Measurements from ENCODE around the gene NGLY1. TPM values are rescaled to one million over a fixed set of nuclear protein-coding genes. Genes with fewer than 3 reads are reported as not detected.

Gene NGLY1
- total and polyA plus RNA-seq, 2 of the 4 experiments (the other 2 are of a cell fraction), result 10.0 to 14.9 TPM

DNA sequence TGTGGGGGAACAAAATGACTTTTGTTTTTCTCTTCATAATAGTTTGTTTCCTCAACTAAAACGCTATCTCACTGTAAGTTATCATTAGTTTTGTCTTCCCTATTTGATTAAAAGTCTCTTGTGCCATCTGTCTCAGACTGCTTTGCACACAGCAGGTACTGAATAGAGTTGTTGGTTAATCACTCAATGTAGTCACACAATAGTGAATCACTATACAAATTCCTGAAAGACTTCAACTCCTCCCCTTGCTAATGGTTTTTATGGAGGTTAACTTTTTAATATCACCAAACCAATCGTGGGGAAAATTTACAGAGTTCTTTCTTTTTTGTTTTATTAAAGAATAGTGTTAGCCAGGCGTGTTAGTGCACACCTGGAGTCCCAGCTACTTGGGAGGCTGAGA, 2.6 kb upstream of the NGLY1 start:
- Histone ChIP-seq H3K9me1 (ENCODE audit: insufficient read depth, low read length) (no peaks in the 10 kb centered on the region; the same call in 1 of the 2 replicates), H4K20me1 (ENCODE audit: insufficient read depth, low read length) (no peaks in the 10 kb centered on the region), H2BK5ac (ENCODE audit: low read depth, low read length, poor library complexity, severe bottlenecking) (no peak overlapping the region), H3K56ac (ENCODE audit: extremely low read depth, insufficient read depth, low read length) (no peak overlapping the region), H3K4me1 (ENCODE audit: control insufficient read depth, insufficient read depth, low read length) (peaks cover 2% of the 10 kb centered on the region; the same call in 1 of the 2 replicates), H3K27ac (ENCODE audit: insufficient read depth, low read length) (no peak overlapping the region), H3K9me3 (ENCODE audit: control insufficient read depth, insufficient read depth, low read length) (no peaks in the 10 kb centered on the region), H2AK9ac (replicated peaks; ENCODE audit: low read depth, low read length, poor library complexity) (no peak overlapping the region), H3K27me3 (ENCODE audit: control insufficient read depth, insufficient read depth, low read length) (no peaks in the 10 kb centered on the region), H2BK120ac (ENCODE audit: low read depth, low read length) (no peak overlapping the region), H3K4ac (ENCODE audit: low read depth, low read length) (no peak overlapping the region), H3K14ac (replicated peaks; ENCODE audit: low read depth, low read length) (no peak overlapping the region), H4K91ac (ENCODE audit: insufficient read depth, low read depth, low read length) (no peak overlapping the region), H3K36me3 (ENCODE audit: control insufficient read depth, insufficient read depth, low read length) (no peaks in the 10 kb centered on the region), H2AK5ac (ENCODE audit: low read depth, low read length) (no peak overlapping the region), H4K8ac (ENCODE audit: low read depth in 2 of 2, low read length in 2 of 2) (no peak overlapping the region), H3K18ac (ENCODE audit: low read depth, low read length) (no peak overlapping the region), H3K4me2 (ENCODE audit: low read depth, low read length) (no peak overlapping the region), H4K5ac (ENCODE audit: low read depth, low read length) (no peak overlapping the region), H3K4me3 (ENCODE audit: insufficient read depth, low read depth, low read length) (no peak overlapping the region), H3K79me1 (ENCODE audit: low read depth in 1 of 2, low read length in 2 of 2) (peaks cover 18 to 21% of the 10 kb centered on the region in 2 experiments), H3K23ac (ENCODE audit: low read depth, low read length) (no peak overlapping the region), H3K9ac (ENCODE audit: low read depth, low read length) (no peak overlapping the region), H2BK20ac (ENCODE audit: low read depth, low read length) (no peak overlapping the region), H2BK15ac (ENCODE audit: low read depth, low read length) (no peak overlapping the region), H2AFZ (replicated peaks; ENCODE audit: low read length, poor library complexity) (no peak overlapping the region)
- intact Hi-C loops (cut with micrococcal nuclease) (no loop called here), dilution Hi-C loops (cut with HindIII; ENCODE audit: low sequenced_read_pairs, unreplicated experiment) (no loop called here), in situ Hi-C loops (cut with MboI; ENCODE audit: low sequenced_read_pairs) (no loop called here)
- DNase-seq, result no peak
- WGBS, 2 experiments (ENCODE audit: extremely low coverage in 2 of 2, insufficient read length in 1 of 2), result no CpG with 5 or more reads among the region's 3 CpGs
- no TSS peak for BruUV-seq (replicated peaks)
- TF ChIP-seq RFX5 (IDR thresholded peaks at IDR 0.05; ENCODE audit: low read depth, low read length), result no peak
- TF ChIP-seq CEBPB (IDR thresholded peaks at IDR 0.05; ENCODE audit: low read depth, low read length), result no peak
- no peak for TF ChIP-seq CTCF (conservative IDR thresholded peaks at IDR 0.05; ENCODE audit: low read depth, low read length)
- no peak for TF ChIP-seq MAFK (IDR thresholded peaks at IDR 0.05; ENCODE audit: low read depth, low read length)
- no peak for TF ChIP-seq MAZ (IDR thresholded peaks at IDR 0.05; ENCODE audit: borderline replicate concordance, low read depth, low read length)
- no peak for TF ChIP-seq SMC3 (IDR thresholded peaks at IDR 0.05; ENCODE audit: low read depth, low read length)
- TF ChIP-seq POLR2A (IDR thresholded peaks at IDR 0.05; ENCODE audit: low read depth, low read length), result no peak
- no peak for TF ChIP-seq RAD21 (IDR thresholded peaks at IDR 0.05; ENCODE audit: low read length)
- no peak for TF ChIP-seq FOS (IDR thresholded peaks at IDR 0.05; ENCODE audit: low read depth, low read length)
- TF ChIP-seq RCOR1 (IDR thresholded peaks at IDR 0.05; ENCODE audit: insufficient replicate concordance, low read length), result no peak
- no peak for TF ChIP-seq BHLHE40 (IDR thresholded peaks at IDR 0.05; ENCODE audit: low read depth, low read length)
- TF ChIP-seq NFE2L2 (IDR thresholded peaks at IDR 0.05; ENCODE audit: low read depth, low read length), result no peak
- TF ChIP-seq, protein P1, sequence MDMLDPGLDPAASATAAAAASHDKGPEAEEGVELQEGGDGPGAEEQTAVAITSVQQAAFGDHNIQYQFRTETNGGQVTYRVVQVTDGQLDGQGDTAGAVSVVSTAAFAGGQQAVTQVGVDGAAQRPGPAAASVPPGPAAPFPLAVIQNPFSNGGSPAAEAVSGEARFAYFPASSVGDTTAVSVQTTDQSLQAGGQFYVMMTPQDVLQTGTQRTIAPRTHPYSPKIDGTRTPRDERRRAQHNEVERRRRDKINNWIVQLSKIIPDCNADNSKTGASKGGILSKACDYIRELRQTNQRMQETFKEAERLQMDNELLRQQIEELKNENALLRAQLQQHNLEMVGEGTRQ (IDR thresholded peaks at IDR 0.05; ENCODE audit: low read depth, low read length), result no peak
- TF ChIP-seq, protein P2, sequence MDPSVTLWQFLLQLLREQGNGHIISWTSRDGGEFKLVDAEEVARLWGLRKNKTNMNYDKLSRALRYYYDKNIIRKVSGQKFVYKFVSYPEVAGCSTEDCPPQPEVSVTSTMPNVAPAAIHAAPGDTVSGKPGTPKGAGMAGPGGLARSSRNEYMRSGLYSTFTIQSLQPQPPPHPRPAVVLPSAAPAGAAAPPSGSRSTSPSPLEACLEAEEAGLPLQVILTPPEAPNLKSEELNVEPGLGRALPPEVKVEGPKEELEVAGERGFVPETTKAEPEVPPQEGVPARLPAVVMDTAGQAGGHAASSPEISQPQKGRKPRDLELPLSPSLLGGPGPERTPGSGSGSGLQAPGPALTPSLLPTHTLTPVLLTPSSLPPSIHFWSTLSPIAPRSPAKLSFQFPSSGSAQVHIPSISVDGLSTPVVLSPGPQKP (IDR thresholded peaks at IDR 0.05; ENCODE audit: borderline replicate concordance, low read depth, low read length), result no peak
- TF ChIP-seq CHD1 (IDR thresholded peaks at IDR 0.05; ENCODE audit: low read depth, low read length), result no peak
- no peak for TF ChIP-seq MXI1 (IDR thresholded peaks at IDR 0.05; ENCODE audit: borderline replicate concordance, low read depth, low read length)
- POLR2A ChIA-PET (ENCODE audit: unreplicated experiment), result no interaction called here
- CTCF ChIA-PET, result no interaction called here
- no peak for ATAC-seq (ENCODE audit: low read depth)
